Caco-2 (cell line): Measurements from ENCODE around the gene PFDN2. TPM values are rescaled to one million over a fixed set of nuclear protein-coding genes. Genes with fewer than 3 reads are reported as not detected.

Experiments used
- BruUV-seq: library from RNA; stranded (reverse); fragments of 400-500 nt; replicated peaks from 2 replicates; lab custom pipeline; 2021; lab: Mats Ljungman, UMichigan
- CTCF ChIA-PET: fragments of 300-600 bp; sonication (Branson Sonifier 250); formaldehyde crosslinking; loops from one replicate; lab custom pipeline; 2022; ENCODE audit warnings: antibody characterized with exemption; lab: Charles Lee
- POLR2A ChIA-PET: fragments of 300-600 bp; sonication (Branson Sonifier 250); formaldehyde crosslinking; loops from one replicate; lab custom pipeline; 2022; ENCODE audit warnings: antibody characterized with exemption; lab: Charles Lee
- DNase-seq, 2 experiments: peaks; one replicate each; pipeline versions ENCODE4 v3.0.0 to v3.0.0-alpha.2; 2020 to 2022
- H3K27me3 ChIP-seq: replicated peaks from 2 replicates; pipeline ENCODE4 v1.6.0; 2011; ENCODE audit warnings: low read length; ENCODE audit not compliant: control insufficient read depth, insufficient read depth
- H3K36me3 ChIP-seq: 2 replicates; pipeline ENCODE4 v1.5.1; 2011; ENCODE audit warnings: low read length; ENCODE audit not compliant: control insufficient read depth, insufficient read depth
- H3K4me1 ChIP-seq: fragments of 250-450 bp; sonication (Bioruptor Pico); 2 replicates; pipeline ENCODE4 v1.5.1; 2020; ENCODE audit warnings: mild to moderate bottlenecking
- H3K4me3 ChIP-seq: 2 replicates; pipeline ENCODE4 v1.5.1; 2011; ENCODE audit warnings: low read depth, mild to moderate bottlenecking, control low read depth, low read length
- H3K9me3 ChIP-seq: fragments of 250-450 bp; sonication (Bioruptor Pico); 2 replicates; pipeline ENCODE4 v1.5.1; 2020; ENCODE audit warnings: mild to moderate bottlenecking, moderate library complexity
- H3K27ac Mint-ChIP-seq: one replicate; pipeline ENCODE4 v1.8.0; 2022; ENCODE audit warnings: mixed read lengths; ENCODE audit not compliant: unreplicated experiment
- H3K27me3 Mint-ChIP-seq: one replicate; pipeline ENCODE4 v1.8.0; 2022; ENCODE audit warnings: mixed read lengths; ENCODE audit not compliant: insufficient read depth, unreplicated experiment
- H3K36me3 Mint-ChIP-seq: one replicate; pipeline ENCODE4 v1.8.0; 2022; ENCODE audit warnings: mild to moderate bottlenecking, mixed read lengths; ENCODE audit not compliant: insufficient read depth, unreplicated experiment
- H3K4me1 Mint-ChIP-seq: one replicate; pipeline ENCODE4 v1.8.0; 2022; ENCODE audit warnings: low read depth, mixed read lengths; ENCODE audit not compliant: unreplicated experiment
- H3K4me3 Mint-ChIP-seq: one replicate; pipeline ENCODE4 v1.8.0; 2022; ENCODE audit warnings: mild to moderate bottlenecking, moderate library complexity, mixed read lengths; ENCODE audit not compliant: unreplicated experiment
- H3K9me3 Mint-ChIP-seq: one replicate; pipeline ENCODE4 v1.8.0; 2022; ENCODE audit warnings: mixed read lengths; ENCODE audit not compliant: unreplicated experiment
- intact Hi-C: fragments of 100-400 bp; cut with micrococcal nuclease; formaldehyde crosslinking; loops from one replicate; pipeline ENCODE4 v1.10.0; 2022; ENCODE audit not compliant: unreplicated experiment
- total RNA-seq: library from RNA; stranded (reverse); gene quantifications from 2 replicates; pipeline ENCODE4 v1.2.3, GENCODE V29; 2022
- TF ChIP-seq, protein P1 (sequence below), 2 experiments: fragments of 200-600 bp in 1 of 2; IDR thresholded peaks; 1 replicate in 1 of 2; 2 replicates in 1 of 2; pipeline versions ENCODE4 v1.5.1 to v1.8.0; 2011 to 2022; ENCODE audit warnings: antibody characterized with exemption in 1 of 2, control low read depth in 1 of 2, inconsistent platforms in 1 of 2, low read depth in 1 of 2, low read length in 1 of 2, mild to moderate bottlenecking in 1 of 2, moderate library complexity in 1 of 2; ENCODE audit not compliant: insufficient read depth in 1 of 2, severe bottlenecking in 1 of 2, unreplicated experiment in 1 of 2

The PFDN2 gene
- total RNA-seq, 1 experiment from 2014 or later: 88.0 TPM

GRCh38 chr1:161111527-161111926 lies 6.3 kb downstream of the PFDN2 start:
- Histone ChIP-seq H3K27me3 (no peaks in the 10 kb centered on the region), H3K4me3 (no peak overlapping the region), H3K9me3 (no peaks in the 10 kb centered on the region), H3K4me1 (no peaks in the 10 kb centered on the region; the same call in 1 of the 2 replicates), H3K36me3 (0 out of 2 replicates have a peak, but pooled peaks cover 1% of the 10 kb centered on the region)
- Mint-ChIP-seq H3K9me3 (no peaks in the 10 kb centered on the region), H3K27me3 (no peaks in the 10 kb centered on the region), H3K4me3 (no peak overlapping the region), H3K27ac (no peak overlapping the region), H3K4me1 (no peaks in the 10 kb centered on the region), H3K36me3 (peaks cover 22% of the 10 kb centered on the region)
- intact Hi-C loops: no loop called here
- no TSS peak for BruUV-seq
- DNase-seq: no peak
- ChIA-PET CTCF (no interaction called here), POLR2A (no interaction called here)
- TF ChIP-seq, protein P1, sequence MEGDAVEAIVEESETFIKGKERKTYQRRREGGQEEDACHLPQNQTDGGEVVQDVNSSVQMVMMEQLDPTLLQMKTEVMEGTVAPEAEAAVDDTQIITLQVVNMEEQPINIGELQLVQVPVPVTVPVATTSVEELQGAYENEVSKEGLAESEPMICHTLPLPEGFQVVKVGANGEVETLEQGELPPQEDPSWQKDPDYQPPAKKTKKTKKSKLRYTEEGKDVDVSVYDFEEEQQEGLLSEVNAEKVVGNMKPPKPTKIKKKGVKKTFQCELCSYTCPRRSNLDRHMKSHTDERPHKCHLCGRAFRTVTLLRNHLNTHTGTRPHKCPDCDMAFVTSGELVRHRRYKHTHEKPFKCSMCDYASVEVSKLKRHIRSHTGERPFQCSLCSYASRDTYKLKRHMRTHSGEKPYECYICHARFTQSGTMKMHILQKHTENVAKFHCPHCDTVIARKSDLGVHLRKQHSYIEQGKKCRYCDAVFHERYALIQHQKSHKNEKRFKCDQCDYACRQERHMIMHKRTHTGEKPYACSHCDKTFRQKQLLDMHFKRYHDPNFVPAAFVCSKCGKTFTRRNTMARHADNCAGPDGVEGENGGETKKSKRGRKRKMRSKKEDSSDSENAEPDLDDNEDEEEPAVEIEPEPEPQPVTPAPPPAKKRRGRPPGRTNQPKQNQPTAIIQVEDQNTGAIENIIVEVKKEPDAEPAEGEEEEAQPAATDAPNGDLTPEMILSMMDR (IDR thresholded peaks at IDR 0.05; ENCODE audit: insufficient read depth in 1 of 2, low read depth in 1 of 2, low read length in 1 of 2, severe bottlenecking in 1 of 2, unreplicated experiment in 1 of 2): no peak

GRCh38 chr1:161111117-161111516 lies 6.7 kb downstream of the PFDN2 start:
- Mint-ChIP-seq H3K36me3 (peaks cover 18% of the 10 kb centered on the region), H3K27ac (no peak overlapping the region), H3K27me3 (no peaks in the 10 kb centered on the region), H3K9me3 (no peaks in the 10 kb centered on the region), H3K4me3 (no peak overlapping the region), H3K4me1 (no peaks in the 10 kb centered on the region)
- no peaks in the 10 kb centered on the region for H3K27me3 ChIP-seq
- H3K9me3 ChIP-seq: no peaks in the 10 kb centered on the region
- no peaks in the 10 kb centered on the region; the same call in 1 of the 2 replicates for H3K4me1 ChIP-seq
- H3K36me3 ChIP-seq: 0 out of 2 replicates have a peak, but pooled peaks cover 1% of the 10 kb centered on the region
- intact Hi-C loops: no loop called here
- no peak overlapping the region for H3K4me3 ChIP-seq
- BruUV-seq: no TSS peak
- TF ChIP-seq, protein P1 (IDR thresholded peaks at IDR 0.05; ENCODE audit: insufficient read depth in 1 of 2, low read depth in 1 of 2, low read length in 1 of 2, severe bottlenecking in 1 of 2, unreplicated experiment in 1 of 2): no peak
- ChIA-PET CTCF (no interaction called here), POLR2A (no interaction called here)
- DNase-seq: no peak

DNA sequence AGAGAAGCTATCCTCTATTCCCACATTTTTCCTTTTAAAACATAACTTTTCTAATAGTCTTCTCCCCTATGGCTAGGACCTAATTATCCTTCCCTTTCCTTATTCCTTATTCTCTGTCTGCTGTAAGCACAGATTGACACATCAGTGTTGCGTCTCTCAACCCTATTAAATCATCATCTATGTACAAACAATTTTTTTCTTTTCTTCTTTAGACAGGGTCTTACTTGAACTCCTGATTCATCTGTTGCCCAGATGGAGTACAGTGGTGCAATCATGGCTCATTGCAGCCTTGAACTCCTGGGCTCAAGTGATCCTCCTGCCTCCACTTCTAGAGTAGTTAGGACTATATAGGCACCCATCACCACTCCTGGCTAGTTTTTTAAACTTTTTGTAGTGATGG lies 11.4 kb downstream of the PFDN2 start:
- Mint-ChIP-seq H3K36me3 (peaks cover 18% of the 10 kb centered on the region), H3K4me3 (no peak overlapping the region), H3K9me3 (no peaks in the 10 kb centered on the region), H3K27me3 (no peaks in the 10 kb centered on the region), H3K27ac (no peak overlapping the region), H3K4me1 (no peaks in the 10 kb centered on the region)
- H3K9me3 ChIP-seq: no peaks in the 10 kb centered on the region
- BruUV-seq: no TSS peak
- POLR2A ChIA-PET: no interaction called here
- no peak for DNase-seq
- CTCF ChIA-PET: no interaction called here
- H3K4me3 ChIP-seq: no peak overlapping the region
- TF ChIP-seq, protein P1 (IDR thresholded peaks at IDR 0.05; ENCODE audit: insufficient read depth in 1 of 2, low read depth in 1 of 2, low read length in 1 of 2, severe bottlenecking in 1 of 2, unreplicated experiment in 1 of 2): no peak
- H3K27me3 ChIP-seq: no peaks in the 10 kb centered on the region
- intact Hi-C loops: no loop called here
- no peaks in the 10 kb centered on the region for H3K36me3 ChIP-seq
- H3K4me1 ChIP-seq: no peaks in the 10 kb centered on the region
